Skeletal muscle tissue (tissue), 4 donors: ENCODE data around the gene LINC00305. TPM values are rescaled to one million over a fixed set of nuclear protein-coding genes. Genes with fewer than 3 reads are reported as not detected.

Experiments used
- H3K27ac ChIP-seq: one replicate; pipeline ENCODE4 v1.7.0; 2013; ENCODE audit warnings: mild to moderate bottlenecking, low read depth, low read length, inconsistent platforms
- H3K27me3 ChIP-seq, 3 donors: one replicate each; pipeline ENCODE4 v1.7.0; 2013; ENCODE audit warnings: low read length in 3 of 3; ENCODE audit not compliant: control insufficient read depth in 3 of 3, insufficient read depth in 3 of 3
- H3K36me3 ChIP-seq, 3 donors: one replicate each; pipeline ENCODE4 v1.7.0; 2013; ENCODE audit warnings: low read length in 3 of 3; ENCODE audit not compliant: control insufficient read depth in 3 of 3, insufficient read depth in 3 of 3
- H3K4me1 ChIP-seq, 3 donors: one replicate each; pipeline ENCODE4 v1.7.0; 2013; ENCODE audit warnings: low read length in 3 of 3, mild to moderate bottlenecking in 3 of 3; ENCODE audit not compliant: control insufficient read depth in 3 of 3, insufficient read depth in 3 of 3
- H3K4me3 ChIP-seq, 3 donors: one replicate each; pipeline ENCODE4 v1.7.0; 2013; ENCODE audit warnings: low read length in 3 of 3
- H3K9ac ChIP-seq, 3 donors: one replicate each; pipeline ENCODE4 v1.7.0; 2013; ENCODE audit warnings: low read length in 3 of 3, mild to moderate bottlenecking in 3 of 3, moderate library complexity in 2 of 3, low read depth in 1 of 3
- H3K9me3 ChIP-seq, 3 donors: one replicate each; pipeline ENCODE4 v1.7.0; 2013; ENCODE audit warnings: low read length in 3 of 3; ENCODE audit not compliant: control insufficient read depth in 3 of 3
- total RNA-seq: library from RNA; depleted of rRNA; stranded (reverse); fragments of >200 nt; gene quantifications from one replicate; pipeline ENCODE4 v1.2.3, GENCODE V29; 2014
- donor health status: Osteomylitis.

LINC00305 gene
- not detected for total RNA-seq

DNA sequence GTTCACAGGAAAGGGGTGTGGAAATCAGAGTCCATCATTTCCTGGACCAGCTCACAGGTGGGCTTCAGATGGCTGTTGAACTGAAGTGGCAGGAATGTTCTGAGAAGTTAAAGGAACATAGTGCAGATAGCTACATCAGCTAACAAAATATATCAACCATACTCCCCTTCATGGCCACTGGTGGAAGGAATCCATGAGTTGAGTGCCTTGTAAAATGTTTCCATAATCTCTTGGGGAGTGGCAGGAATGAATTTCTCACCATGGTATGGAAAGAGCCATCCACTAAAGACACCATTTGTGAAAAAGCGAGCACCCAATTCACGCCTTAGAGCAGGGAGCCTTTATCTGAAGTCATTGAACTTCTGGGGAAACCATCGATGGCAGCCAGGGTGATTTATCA, at the start of gene LINC00305:
Gene LINC00305, minus strand, starts transcription at position 101 of the 400 bp plus-strand sequence.
- no peak within 1 kb of the TSS for H3K4me3 ChIP-seq
- H3K27me3 ChIP-seq, result peaks cover 0 to 4% (median 0%) of the 10 kb centered on the region in 3 donors
- no peak within 1 kb of the TSS for H3K9ac ChIP-seq
- no peaks in the 10 kb centered on the region for H3K4me1 ChIP-seq
- no peaks in the 10 kb centered on the region for H3K36me3 ChIP-seq
- H3K27ac ChIP-seq, result no peak within 1 kb of the TSS
- H3K9me3 ChIP-seq, result no peaks in the 10 kb centered on the region

DNA sequence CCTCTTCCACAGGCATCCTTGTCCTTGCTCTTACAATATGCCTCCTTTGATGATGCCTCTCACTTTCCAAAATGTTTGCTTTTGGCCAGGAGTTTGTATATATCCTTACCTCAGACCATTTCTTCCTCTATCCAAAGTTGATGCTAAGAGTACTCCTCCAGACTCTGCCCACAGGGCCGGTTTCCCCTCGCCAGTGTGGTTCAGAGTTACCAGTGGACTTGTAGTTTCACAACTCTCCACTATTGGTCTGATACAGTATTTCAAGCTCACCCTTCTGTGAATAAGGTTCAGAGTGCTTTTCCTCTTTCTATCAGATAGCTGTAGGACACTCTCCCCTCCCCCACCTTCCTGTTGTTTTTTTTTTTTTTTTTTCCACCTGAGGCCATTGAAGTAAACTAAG, 42.2 kb upstream of the LINC00305 start:
- no peak overlapping the region for H3K27ac ChIP-seq
- no peaks in the 10 kb centered on the region for H3K9me3 ChIP-seq
- H3K9ac ChIP-seq, result no peak overlapping the region
- no peaks in the 10 kb centered on the region for H3K27me3 ChIP-seq
- H3K4me3 ChIP-seq, result no peak overlapping the region
- no peaks in the 10 kb centered on the region for H3K4me1 ChIP-seq
- H3K36me3 ChIP-seq, result no peaks in the 10 kb centered on the region

DNA sequence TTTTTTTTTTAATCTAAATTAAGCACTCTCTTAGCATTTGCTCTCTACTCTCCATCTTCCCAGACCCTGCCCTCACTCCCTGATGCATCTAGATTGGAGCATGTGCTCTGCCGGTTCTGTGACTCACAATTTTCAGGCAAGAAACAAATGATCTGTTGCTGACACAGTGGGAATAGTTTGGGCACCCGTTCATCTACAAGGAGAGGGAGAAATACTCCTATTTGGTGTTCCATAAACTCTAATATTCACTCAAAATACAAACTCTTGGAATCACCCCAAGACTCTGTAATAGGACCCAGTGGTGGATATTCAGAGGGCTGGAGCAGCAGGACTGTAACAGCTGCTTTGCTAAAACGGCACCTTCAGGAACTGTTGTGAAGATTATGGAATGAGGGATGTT, 37.1 kb upstream of the LINC00305 start:
- Histone ChIP-seq H3K27ac (no peak overlapping the region), H3K9ac (no peak overlapping the region), H3K9me3 (no peaks in the 10 kb centered on the region), H3K27me3 (no peaks in the 10 kb centered on the region), H3K4me1 (no peaks in the 10 kb centered on the region), H3K36me3 (no peaks in the 10 kb centered on the region), H3K4me3 (no peak overlapping the region)

DNA sequence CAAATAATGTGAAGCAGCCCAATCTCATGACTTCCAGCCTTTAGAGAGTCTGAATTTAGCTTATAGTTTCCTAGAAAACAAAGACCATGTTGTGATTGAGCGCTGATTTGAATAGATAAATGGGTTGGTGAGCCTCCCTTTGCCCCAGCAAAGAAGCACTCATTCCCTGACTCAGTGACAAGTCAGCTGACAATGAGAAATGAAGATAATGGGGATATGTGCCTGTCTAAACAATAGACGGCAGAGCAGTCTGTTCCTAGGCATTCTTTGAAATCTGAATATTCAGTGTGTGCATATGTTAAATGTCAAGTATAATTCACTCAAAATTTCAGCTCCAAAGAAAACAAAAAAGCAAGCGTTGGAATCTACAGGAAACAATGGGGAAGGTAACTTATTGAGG, 34.8 kb upstream of the LINC00305 start:
- Histone ChIP-seq H3K9me3 (no peaks in the 10 kb centered on the region), H3K27ac (no peak overlapping the region), H3K9ac (no peak overlapping the region), H3K4me1 (no peaks in the 10 kb centered on the region), H3K36me3 (no peaks in the 10 kb centered on the region), H3K4me3 (no peak overlapping the region), H3K27me3 (no peaks in the 10 kb centered on the region)

DNA sequence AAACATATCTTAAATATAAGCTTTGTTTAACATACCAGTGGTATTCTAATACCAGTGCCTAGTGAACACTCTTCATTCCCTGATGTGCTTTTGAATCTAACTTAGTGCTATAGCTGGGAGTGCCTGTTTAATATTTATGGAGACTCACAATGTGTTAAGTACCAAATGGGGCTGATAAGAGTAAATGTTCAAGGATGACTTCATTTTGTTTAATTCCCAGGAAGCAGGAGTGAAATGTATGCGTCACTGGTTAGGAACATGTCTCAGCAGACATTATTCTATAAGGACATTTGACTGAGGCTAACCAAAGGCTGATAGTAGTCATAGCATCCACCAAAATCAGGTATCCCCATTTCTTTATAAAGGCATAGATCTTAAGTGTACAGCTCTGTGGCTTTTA, 31.7 kb upstream of the LINC00305 start:
- no peak overlapping the region for H3K9ac ChIP-seq
- H3K9me3 ChIP-seq, result no peaks in the 10 kb centered on the region
- no peak overlapping the region for H3K4me3 ChIP-seq
- no peaks in the 10 kb centered on the region for H3K27me3 ChIP-seq
- no peaks in the 10 kb centered on the region for H3K4me1 ChIP-seq
- no peaks in the 10 kb centered on the region for H3K36me3 ChIP-seq
- H3K27ac ChIP-seq, result no peak overlapping the region

DNA sequence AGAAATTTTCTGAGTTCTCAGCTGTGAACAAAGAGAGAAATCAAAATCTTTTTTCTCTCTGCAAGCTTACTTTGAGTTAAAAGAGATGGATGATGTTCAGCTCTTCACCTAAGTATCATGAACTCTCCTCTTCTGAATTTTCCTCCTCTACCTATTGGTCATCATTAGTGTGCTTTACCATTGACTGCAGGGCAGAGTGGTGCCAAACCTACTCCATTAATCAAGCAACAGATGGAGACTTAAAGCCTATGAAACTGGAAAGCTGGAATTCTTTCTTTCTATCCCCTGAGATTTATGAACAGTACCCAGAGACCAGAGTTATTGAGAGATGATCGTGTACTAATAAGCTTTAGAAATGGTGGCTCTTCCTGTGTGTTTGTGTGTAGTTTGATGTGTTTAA, 31.3 kb upstream of the LINC00305 start:
- Histone ChIP-seq H3K27ac (no peak overlapping the region), H3K36me3 (no peaks in the 10 kb centered on the region), H3K4me1 (no peaks in the 10 kb centered on the region), H3K27me3 (no peaks in the 10 kb centered on the region), H3K4me3 (no peak overlapping the region), H3K9me3 (no peaks in the 10 kb centered on the region), H3K9ac (no peak overlapping the region)

DNA sequence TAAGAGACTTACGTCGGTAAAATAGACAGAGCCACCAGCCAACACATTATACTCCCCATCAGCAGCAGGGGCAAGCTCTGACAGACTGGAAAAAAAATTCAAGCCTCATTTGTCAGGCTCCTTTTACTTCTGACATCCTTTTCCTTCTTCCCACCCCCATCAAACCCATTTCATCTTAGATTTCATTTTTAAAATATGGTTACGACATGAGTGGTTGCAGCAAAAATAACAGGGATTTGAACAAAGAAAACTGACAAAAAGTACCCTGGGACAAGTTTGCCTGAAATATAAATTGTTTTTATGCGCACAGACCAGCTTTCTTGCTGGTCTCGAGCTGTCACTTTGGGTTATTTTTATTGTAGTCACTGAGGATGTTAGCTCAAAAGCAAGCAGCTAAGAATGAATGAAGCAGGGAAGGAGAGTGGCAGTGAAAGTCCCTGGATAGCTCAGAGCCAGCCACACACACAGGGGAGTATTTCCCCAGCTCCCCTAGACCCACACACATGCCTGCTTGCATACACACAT, 30.7 kb upstream of the LINC00305 start:
- H3K27ac ChIP-seq, result no peak overlapping the region
- no peaks in the 10 kb centered on the region for H3K9me3 ChIP-seq
- H3K4me1 ChIP-seq, result no peaks in the 10 kb centered on the region
- no peaks in the 10 kb centered on the region for H3K36me3 ChIP-seq
- H3K9ac ChIP-seq, result no peak overlapping the region
- H3K27me3 ChIP-seq, result no peaks in the 10 kb centered on the region
- no peak overlapping the region for H3K4me3 ChIP-seq

DNA sequence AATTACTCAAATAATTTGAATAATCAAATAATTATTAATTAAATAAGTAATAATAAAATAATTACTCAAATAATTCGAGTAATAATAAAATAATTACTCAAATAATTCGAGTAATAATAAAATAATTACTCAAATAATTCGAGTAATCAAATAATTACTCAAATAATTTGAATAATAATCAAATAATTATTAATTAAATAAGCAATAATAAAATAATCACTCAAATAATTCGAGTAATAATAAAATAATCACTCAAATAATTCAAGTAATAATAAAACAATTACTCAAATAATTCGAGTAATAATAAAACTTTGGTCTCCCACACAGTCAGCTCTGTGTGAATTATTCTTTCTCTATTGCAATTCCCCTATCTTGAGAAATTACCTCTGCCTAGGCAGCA, 30.0 kb upstream of the LINC00305 start:
- no peaks in the 10 kb centered on the region for H3K4me1 ChIP-seq
- H3K36me3 ChIP-seq, result no peaks in the 10 kb centered on the region
- H3K9me3 ChIP-seq, result no peaks in the 10 kb centered on the region
- H3K4me3 ChIP-seq, result no peak overlapping the region
- no peak overlapping the region for H3K9ac ChIP-seq
- no peak overlapping the region for H3K27ac ChIP-seq
- H3K27me3 ChIP-seq, result no peaks in the 10 kb centered on the region

DNA sequence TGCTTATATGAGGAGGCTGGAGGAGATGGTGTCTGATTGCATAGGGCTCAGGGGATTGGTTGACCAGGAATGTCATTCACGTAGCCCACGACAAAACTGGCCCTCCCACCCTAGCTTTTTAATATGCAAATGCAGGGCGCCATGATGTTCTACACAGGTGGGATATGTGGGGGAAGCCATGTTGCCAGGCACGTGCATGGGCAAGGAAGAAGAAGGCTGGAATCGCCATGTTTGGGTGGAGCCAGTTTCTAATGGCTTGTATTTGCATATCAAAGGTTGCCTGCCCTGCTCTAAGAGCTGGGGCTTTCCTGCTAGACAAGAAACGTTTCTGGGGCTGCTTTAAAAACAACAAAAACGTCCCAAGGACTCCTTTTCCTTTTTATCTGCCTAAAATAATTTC, 26.5 kb upstream of the LINC00305 start:
- Histone ChIP-seq H3K27ac (no peak overlapping the region), H3K9ac (no peak overlapping the region), H3K36me3 (no peaks in the 10 kb centered on the region), H3K9me3 (no peaks in the 10 kb centered on the region), H3K4me3 (no peak overlapping the region), H3K27me3 (no peaks in the 10 kb centered on the region), H3K4me1 (no peaks in the 10 kb centered on the region)

DNA sequence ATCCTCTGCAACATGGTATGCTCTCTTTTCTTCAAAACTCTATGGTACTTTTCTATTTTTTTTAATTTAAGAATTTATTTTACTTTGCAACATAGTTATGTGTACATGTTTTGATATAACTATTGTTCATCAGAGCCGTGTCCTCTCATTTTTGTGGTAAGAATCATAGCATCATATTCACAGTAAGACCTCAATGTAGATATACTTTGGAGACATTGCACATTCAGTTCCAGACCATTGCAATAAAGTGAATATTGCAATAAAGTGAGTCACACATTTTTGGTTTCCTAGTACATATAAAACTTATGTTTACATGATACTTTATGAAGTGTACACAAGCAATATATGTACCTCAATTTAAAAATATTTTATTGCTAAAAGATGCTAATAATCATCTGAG, 22.7 kb upstream of the LINC00305 start:
- Histone ChIP-seq H3K4me1 (no peaks in the 10 kb centered on the region), H3K27ac (no peak overlapping the region), H3K4me3 (no peak overlapping the region), H3K9ac (no peak overlapping the region), H3K9me3 (no peaks in the 10 kb centered on the region), H3K36me3 (no peaks in the 10 kb centered on the region), H3K27me3 (no peaks in the 10 kb centered on the region)
